CD14-positive monocyte (primary cell): Measurements from ENCODE around the gene NEMP2. TPM values are rescaled to one million over a fixed set of nuclear protein-coding genes. Genes with fewer than 3 reads are reported as not detected.
A peak's percentile ranks its signal among the peaks of the same experiment; 100 is the strongest.

ENCODE experiments used
- DNase-seq, 3 donors: peaks; one replicate each; pipeline ENCODE4 v3.0.0-alpha.2; 2011 to 2022
- H2AFZ ChIP-seq: 2 replicates; pipeline ENCODE4 v1.6.0; 2012; ENCODE audit warnings: mild to moderate bottlenecking, low read depth, low read length, inconsistent platforms; ENCODE audit not compliant: insufficient read depth, poor library complexity, severe bottlenecking
- H3K27ac ChIP-seq, 2 donors: 1 replicate in 1 of 2; 2 replicates in 1 of 2; pipeline ENCODE4 v1.5.1; 2012 to 2013; ENCODE audit warnings: low read length in 2 of 2, control low read depth in 1 of 2, inconsistent platforms in 1 of 2, low read depth in 1 of 2, mild to moderate bottlenecking in 1 of 2
- H3K27me3 ChIP-seq, 2 donors: one replicate each; pipeline versions ENCODE4 v1.6.0 to v1.6.1; 2011 to 2013; ENCODE audit warnings: low read length in 2 of 2; ENCODE audit not compliant: control insufficient read depth in 2 of 2, insufficient read depth in 2 of 2
- H3K36me3 ChIP-seq, 2 donors: replicated peaks in 1 of 2; 1 replicate in 1 of 2; 2 replicates in 1 of 2; pipeline versions ENCODE4 v1.5.1 to v1.6.1; 2012 to 2013; ENCODE audit warnings: low read length in 2 of 2, control low read depth in 1 of 2, inconsistent platforms in 1 of 2, mild to moderate bottlenecking in 1 of 2; ENCODE audit not compliant: insufficient read depth in 2 of 2, control insufficient read depth in 1 of 2
- H3K4me1 ChIP-seq, 2 donors: 1 replicate in 1 of 2; 2 replicates in 1 of 2; pipeline versions ENCODE4 v1.5.1 to v1.6.1; 2012 to 2013; ENCODE audit warnings: low read length in 2 of 2, control low read depth in 1 of 2, inconsistent platforms in 1 of 2, mild to moderate bottlenecking in 1 of 2, moderate library complexity in 1 of 2; ENCODE audit not compliant: insufficient read depth in 2 of 2, control insufficient read depth in 1 of 2
- H3K4me2 ChIP-seq: replicated peaks from 2 replicates; pipeline ENCODE3; 2012; ENCODE audit warnings: low read length, moderate library complexity, mild to moderate bottlenecking; ENCODE audit not compliant: poor library complexity, severe bottlenecking; ENCODE audit errors: extremely low read depth
- H3K4me3 ChIP-seq, 3 experiments: fragments of 200-600 bp in 1 of 3; sonication (generic) in 1 of 3; replicated peaks in 1 of 3; 1 replicate in 2 of 3; 2 replicates in 1 of 3; pipeline ENCODE4 v1.5.1; 2011 to 2013; ENCODE audit warnings: low read length in 3 of 3, mild to moderate bottlenecking in 3 of 3, control low read depth in 2 of 3, low read depth in 2 of 3, inconsistent platforms in 1 of 3, moderate library complexity in 1 of 3
- H3K79me2 ChIP-seq: 2 replicates; pipeline ENCODE4 v1.6.0; 2012; ENCODE audit warnings: mild to moderate bottlenecking, control low read depth, inconsistent platforms, low read length, moderate library complexity; ENCODE audit not compliant: insufficient read depth
- H3K9ac ChIP-seq: 2 replicates; pipeline ENCODE4 v1.6.0; 2017; ENCODE audit warnings: low read length, mild to moderate bottlenecking; ENCODE audit not compliant: insufficient read depth, poor library complexity, severe bottlenecking
- H3K9me3 ChIP-seq, 2 donors: replicated peaks in 1 of 2; 1 replicate in 1 of 2; 2 replicates in 1 of 2; pipeline versions ENCODE4 v1.5.1 to v1.6.1; 2012 to 2013; ENCODE audit warnings: low read length in 2 of 2, control low read depth in 1 of 2; ENCODE audit not compliant: control insufficient read depth in 1 of 2, insufficient read depth in 1 of 2
- H4K20me1 ChIP-seq: 2 replicates; pipeline ENCODE4 v1.6.0; 2012; ENCODE audit warnings: mild to moderate bottlenecking, low read length, control low read depth, moderate library complexity; ENCODE audit not compliant: insufficient read depth
- H3K27ac Mint-ChIP-seq, 7 donors: one replicate each; pipeline ENCODE4 v1.8.0; 2020; ENCODE audit warnings: mild to moderate bottlenecking in 7 of 7, mixed read lengths in 7 of 7, moderate library complexity in 6 of 7, inconsistent platforms in 2 of 7
- H3K27me3 Mint-ChIP-seq, 3 donors: one replicate each; pipeline ENCODE4 v1.8.0; 2021 to 2022; ENCODE audit warnings: low read depth in 3 of 3, mild to moderate bottlenecking in 3 of 3, mixed read lengths in 3 of 3, moderate library complexity in 3 of 3, inconsistent platforms in 1 of 3
- H3K36me3 Mint-ChIP-seq, 2 donors: one replicate each; pipeline ENCODE4 v1.8.0; 2020; ENCODE audit warnings: mixed read lengths in 2 of 2, inconsistent platforms in 1 of 2, mild to moderate bottlenecking in 1 of 2
- H3K4me1 Mint-ChIP-seq: one replicate; pipeline ENCODE4 v1.8.0; 2020; ENCODE audit warnings: mild to moderate bottlenecking, mixed read lengths
- H3K4me3 Mint-ChIP-seq, 2 donors: one replicate each; pipeline ENCODE4 v1.8.0; 2020; ENCODE audit warnings: mild to moderate bottlenecking in 2 of 2, mixed read lengths in 2 of 2, moderate library complexity in 1 of 2
- H3K9me3 Mint-ChIP-seq, 7 donors: one replicate each; pipeline ENCODE4 v1.8.0; 2020 to 2022; ENCODE audit warnings: mixed read lengths in 7 of 7, mild to moderate bottlenecking in 6 of 7, moderate library complexity in 6 of 7, inconsistent platforms in 2 of 7
- CTCF ChIP-seq: fragments of 200-600 bp; IDR thresholded peaks from one replicate; pipeline ENCODE4 v1.8.0; 2022; ENCODE audit warnings: antibody characterized with exemption, mild to moderate bottlenecking
- WGBS: methylation state at CpG from one replicate; pipeline ENCODE4 v1.1.5; 2013; ENCODE audit warnings: missing lambda C conversion rate; ENCODE audit not compliant: insufficient coverage; 5-methylcytosine and 5-hydroxymethylcytosine counted together
- intact Hi-C, 2 donors: fragments of 100-400 bp; cut with micrococcal nuclease; formaldehyde crosslinking; loops; one replicate each; pipeline versions ENCODE4 v1.15.0 to v1.15.1; 2023
- polyA plus RNA-seq, 3 donors: library from polyadenylated mRNA; depleted of rRNA in 1 of 3; unstranded in 2 of 3; stranded (reverse) in 1 of 3; fragments of 300-500 nt in 2 of 3; fragments of >200 nt in 1 of 3; fragmentation: Illumina TruSeq in 2 of 3; gene quantifications; 1 replicate in 2 of 3; 2 replicates in 1 of 3; pipeline ENCODE4 v1.2.3, GENCODE V29; 2012 to 2021

The NEMP2 gene
- polyA plus RNA-seq, 3 donors = 0.44 to 2.5 (median 1.5) TPM

GRCh38 chr2:190529486-190530247, 4.9 kb downstream of the NEMP2 start:
- Histone ChIP-seq H3K9me3 (no peaks in the 10 kb centered on the region), H3K4me3 (no peak overlapping the region), H3K9ac (no peak overlapping the region), H3K79me2 (peaks cover 25% of the 10 kb centered on the region), H2AFZ (peak overlapping the region; percentile 32), H4K20me1 (no peaks in the 10 kb centered on the region), H3K4me1 (peaks cover 58 to 69% of the 10 kb centered on the region in 2 donors), H3K36me3 (no peaks in the 10 kb centered on the region), H3K4me2 (no peak overlapping the region), H3K27me3 (no peaks in the 10 kb centered on the region), H3K27ac (peak overlapping the region; percentile 7 to 60)
- H3K36me3 Mint-ChIP-seq = no peaks in the 10 kb centered on the region
- peaks cover 0 to 2% (median 0%) of the 10 kb centered on the region in 3 donors for H3K27me3 Mint-ChIP-seq
- H3K4me3 Mint-ChIP-seq = no peak overlapping the region
- H3K27ac Mint-ChIP-seq = peak overlapping the region; percentile 72 to 93 (median 82)
- intact Hi-C loops = loop anchor here (5.0 to 10.0 kb wide), 2 partner anchors 115 to 118 kb away; partner anchors contain the start of gene NAB1 (in 2 of the 2)
- WGBS = 67% methylated on average over 1 of the region's 3 CpGs
- H3K4me1 Mint-ChIP-seq = peaks cover 73% of the 10 kb centered on the region
- no peak for TF ChIP-seq CTCF
- DNase-seq = peak; percentile 21 to 40 (median 35)
- peaks cover 0 to 5% (median 0%) of the 10 kb centered on the region in 7 donors for H3K9me3 Mint-ChIP-seq

- Mint-ChIP-seq H3K27me3 (peaks cover 0 to 2% (median 0%) of the 10 kb centered on the region in 3 donors), H3K36me3 (peaks cover 3 to 7% of the 10 kb centered on the region in 2 donors), H3K4me3 (no peak overlapping the region), H3K27ac (peak overlapping the region; percentile 72 to 93 (median 82)), H3K4me1 (peaks cover 67% of the 10 kb centered on the region), H3K9me3 (peaks cover 0 to 3% (median 0%) of the 10 kb centered on the region in 7 donors)
- Histone ChIP-seq H3K27ac (peak overlapping the region; percentile 7 to 60), H3K4me2 (peak overlapping the region; percentile 13), H3K4me3 (peak overlapping the region in 1 of 3 experiments; percentile 6), H2AFZ (no peak overlapping the region), H3K9ac (no peak overlapping the region), H4K20me1 (no peaks in the 10 kb centered on the region), H3K4me1 (peaks cover 53 to 58% of the 10 kb centered on the region in 2 donors), H3K79me2 (peaks cover 15% of the 10 kb centered on the region), H3K9me3 (no peaks in the 10 kb centered on the region), H3K36me3 (no peaks in the 10 kb centered on the region), H3K27me3 (no peaks in the 10 kb centered on the region)
- WGBS = no CpG with 5 or more reads among the region's 1 CpG
- TF ChIP-seq CTCF = no peak
- peak; percentile 28 to 63 (median 56) for DNase-seq
- intact Hi-C loops = no loop called here
Observed at GRCh38 chr2:190528521-190529001, 6.0 kb downstream of the NEMP2 start.
